GM12878 (cell line): Measurements from ENCODE around the gene FITM1. TPM values are rescaled to one million over a fixed set of nuclear protein-coding genes. Genes with fewer than 3 reads are reported as not detected.

Experiments used
- ATAC-seq: fragments of 200-7000 bp; cut with Tn5 transposase; 3 replicates; pipeline ENCODE4 v1.9.1; 2020; ENCODE audit warnings: mild to moderate bottlenecking, moderate library complexity
- BruUV-seq: library from RNA; stranded (reverse); fragments of 400-500 nt; replicated peaks from 2 replicates; lab custom pipeline; 2021; lab: Mats Ljungman, UMichigan
- CTCF ChIA-PET: fragments of 300-600 bp; sonication (Branson Sonifier 250); formaldehyde crosslinking; extraction: SDS; loops from one replicate; lab custom pipeline; 2021; ENCODE audit warnings: inconsistent platforms; lab: Yijun Ruan, JAX
- POLR2A ChIA-PET: fragments of 350-600 bp; formaldehyde crosslinking; extraction: SDS; loops from one replicate; lab custom pipeline; 2021; ENCODE audit warnings: inconsistent platforms; lab: Charles Lee
- RAD21 ChIA-PET: fragments of 300-600 bp; sonication (Branson Sonifier 250); formaldehyde crosslinking; loops from one replicate; lab custom pipeline; 2023; ENCODE audit warnings: antibody characterized with exemption; ENCODE audit not compliant: unreplicated experiment; lab: Charles Lee
- SMC1A ChIA-PET: fragments of 300-600 bp; sonication (Branson Sonifier 250); formaldehyde crosslinking; loops from one replicate; lab custom pipeline; 2023; ENCODE audit not compliant: unreplicated experiment, uncharacterized antibody; lab: Charles Lee
- DNase-seq: peaks from one replicate; pipeline ENCODE4 v3.0.0-alpha.2; 2011; ENCODE audit warnings: low read depth, low spot score
- FAIRE-seq: peaks from 3 replicates; lab custom pipeline; 2011; peaks lifted over from hg19 to GRCh38; lab: Jason Lieb, UNC
- H2AFZ ChIP-seq: 2 replicates; pipeline ENCODE4 v1.6.0; 2011; ENCODE audit warnings: low read depth, low read length, control low read depth; ENCODE audit not compliant: control insufficient read depth
- H3K27ac ChIP-seq: 2 replicates; pipeline ENCODE4 v1.5.1; 2011; ENCODE audit warnings: control low read depth; ENCODE audit not compliant: control insufficient read depth, insufficient read depth
- H3K27me3 ChIP-seq, 2 experiments: replicated peaks in 1 of 2; 2 replicates each; pipeline versions ENCODE4 v1.6.0 to v1.6.1; 2011; ENCODE audit warnings: low read length in 1 of 2; ENCODE audit not compliant: control insufficient read depth in 2 of 2, insufficient read depth in 2 of 2
- H3K36me3 ChIP-seq, 2 experiments: 2 replicates each; pipeline ENCODE4 v1.5.1; 2011; ENCODE audit warnings: low read length in 1 of 2; ENCODE audit not compliant: control insufficient read depth in 2 of 2, insufficient read depth in 2 of 2
- H3K4me1 ChIP-seq: 2 replicates; pipeline ENCODE4 v1.6.1; 2011; ENCODE audit warnings: mild to moderate bottlenecking, low read length, moderate library complexity, mixed read lengths; ENCODE audit not compliant: control insufficient read depth, insufficient read depth
- H3K4me2 ChIP-seq: 2 replicates; pipeline ENCODE4 v1.6.0; 2011; ENCODE audit warnings: control low read depth; ENCODE audit not compliant: control insufficient read depth, insufficient read depth
- H3K4me3 ChIP-seq: fragments of 200-600 bp; sonication (generic); 2 replicates; pipeline ENCODE4 v1.5.1; 2016
- H3K79me2 ChIP-seq: 2 replicates; pipeline ENCODE4 v1.6.0; 2011; ENCODE audit warnings: low read length; ENCODE audit not compliant: control insufficient read depth, insufficient read depth
- H3K9ac ChIP-seq: 2 replicates; pipeline ENCODE4 v1.8.0; 2011; ENCODE audit warnings: low read length, control low read depth, mixed read lengths; ENCODE audit not compliant: control insufficient read depth, insufficient read depth
- H3K9me3 ChIP-seq: replicated peaks from 3 replicates; pipeline ENCODE4 v1.5.1; 2011; ENCODE audit warnings: mild to moderate bottlenecking, low read length; ENCODE audit not compliant: control insufficient read depth, insufficient read depth
- H4K20me1 ChIP-seq: 2 replicates; pipeline ENCODE4 v1.6.0; 2011; ENCODE audit not compliant: control insufficient read depth, insufficient read depth
- ATF7 ChIP-seq: fragments of 450-650 bp; IDR thresholded peaks from 2 replicates; pipeline ENCODE4 v1.6.1; 2016; ENCODE audit warnings: low read depth, mild to moderate bottlenecking
- BACH1 ChIP-seq: fragments of 450-650 bp; IDR thresholded peaks from 2 replicates; pipeline ENCODE4 v1.6.1; 2017; ENCODE audit warnings: mild to moderate bottlenecking, borderline replicate concordance
- E2F4 ChIP-seq: IDR thresholded peaks from 2 replicates; pipeline ENCODE4 v1.6.1; 2012; ENCODE audit warnings: low read depth, low read length, improper control_type of control experiment
- EED ChIP-seq: sonication (generic); IDR thresholded peaks from 2 replicates; pipeline ENCODE4 v1.6.1; 2016; ENCODE audit warnings: antibody characterized with exemption, low read depth
- HCFC1 ChIP-seq: fragments of 150-350 bp; IDR thresholded peaks from 2 replicates; pipeline ENCODE4 v1.6.1; 2014; ENCODE audit warnings: low read length
- IKZF2 ChIP-seq, 2 experiments: fragments of 450-650 bp; IDR thresholded peaks; 2 replicates each; pipeline ENCODE4 v1.6.1; 2017; ENCODE audit warnings: mild to moderate bottlenecking in 2 of 2, moderate library complexity in 2 of 2
- IRF4 ChIP-seq: IDR thresholded peaks from 2 replicates; pipeline ENCODE4 v1.6.1; 2011; ENCODE audit warnings: low read depth, low read length
- KDM1A ChIP-seq: fragments of 200-600 bp; sonication (generic); IDR thresholded peaks from 2 replicates; pipeline ENCODE4 v1.6.1; 2016; ENCODE audit warnings: borderline replicate concordance
- NFYA ChIP-seq: IDR thresholded peaks from 2 replicates; pipeline ENCODE4 v1.6.1; 2011; ENCODE audit warnings: low read depth, mild to moderate bottlenecking, low read length, improper control_type of control experiment, borderline replicate concordance
- RFX5 ChIP-seq: IDR thresholded peaks from 2 replicates; pipeline ENCODE4 v1.6.1; 2011; ENCODE audit warnings: low read depth, low read length, improper control_type of control experiment
- SKIL ChIP-seq: fragments of 450-650 bp; IDR thresholded peaks from 2 replicates; pipeline ENCODE4 v1.6.1; 2017; ENCODE audit warnings: mild to moderate bottlenecking, low read depth, inconsistent platforms; ENCODE audit not compliant: poor library complexity, severe bottlenecking
- USF1 ChIP-seq: IDR thresholded peaks from 2 replicates; pipeline ENCODE4 v1.6.1; 2011; ENCODE audit warnings: borderline replicate concordance, low read depth, mild to moderate bottlenecking, moderate library complexity, mixed read lengths, low read length; ENCODE audit not compliant: insufficient read depth; ENCODE audit errors: extremely low read length
- YBX1 ChIP-seq: fragments of 450-650 bp; IDR thresholded peaks from 2 replicates; pipeline ENCODE4 v1.6.1; 2016; ENCODE audit warnings: antibody characterized with exemption
- ZNF274 ChIP-seq: IDR thresholded peaks from one replicate; pipeline ENCODE4 v1.8.0; 2011; ENCODE audit not compliant: insufficient read length, insufficient read depth
- WGBS: methylation state at CpG from one replicate; pipeline ENCODE4 v1.1.6; 2016; ENCODE audit warnings: low lambda C conversion rate; ENCODE audit not compliant: insufficient replicate concordance, insufficient coverage; ENCODE audit errors: missing lambda C conversion rate; 5-methylcytosine and 5-hydroxymethylcytosine counted together
- in situ Hi-C: fragments of 300-500 bp; cut with MboI; formaldehyde crosslinking; loops from 9 replicates; pipeline ENCODE4 v1.14.3; 2018; ENCODE audit warnings: mixed read lengths
- intact Hi-C: fragments of 100-400 bp; cut with micrococcal nuclease; formaldehyde crosslinking; loops from one replicate; pipeline ENCODE4 v1.14.2; 2022; ENCODE audit not compliant: unreplicated experiment
- polyA plus RNA-seq, 11 experiments: library from polyadenylated mRNA; depleted of rRNA in 4 of 11; unstranded in 6 of 11; stranded (reverse) in 5 of 11; fragments of >200 nt; fragmentation: Nextera tagmentation in 4 of 11; fragmentation: Illumina TruSeq in 1 of 11; extraction: Ambion mirVana in 4 of 11; extraction: Trizol in 1 of 11; gene quantifications; 1 replicate in 1 of 11; 2 replicates in 10 of 11; pipeline versions ENCODE4 v1.2.1 to v1.2.3, GENCODE V29; 2011 to 2016; ENCODE audit warnings: inconsistent platforms in 2 of 11, missing spikeins in 2 of 11, low read depth in 1 of 11
- total RNA-seq, 4 experiments: library from RNA; depleted of rRNA in 3 of 4; stranded (reverse); fragments of >200 nt in 3 of 4; fragmentation: Illumina TruSeq in 1 of 4; extraction: Trizol in 1 of 4; gene quantifications; 2 replicates each; pipeline versions ENCODE4 v1.2.1 to v1.2.3, GENCODE V29; 2013 to 2021

FITM1 gene
- total and polyA plus RNA-seq, 10 of the 15 experiments (the other 5 are each of a cell fraction or from before 2014, with no cell fraction given): 0.11 to 1.9 (median 0.45) TPM; not detected in 2

- no peak for TF ChIP-seq SKIL
- peak; percentile 68; the same call in 1 of the 2 replicates for TF ChIP-seq BACH1
- no peak for TF ChIP-seq IRF4
Observed at GRCh38 chr14:24171422-24172260, 41.2 kb downstream of the FITM1 start, which contains the start of gene REC8 (continued).

GRCh38 chr14:24172261-24172860 is 41.9 kb downstream of the FITM1 start:
- Histone ChIP-seq H3K27ac (peak overlapping the region; percentile 68), H3K4me2 (peak overlapping the region; percentile 68), H2AFZ (no peak overlapping the region; the same call in 1 of the 2 replicates), H3K36me3 (peaks cover 2 to 11% of the 10 kb centered on the region in 2 experiments; a peak in 3 of 4 replicates), H3K4me1 (no peaks in the 10 kb centered on the region)
- RAD21 ChIA-PET: interaction anchor here (1.0 kb wide), 1 partner anchor 11 kb away, joined by 4 read pairs; the partner anchor contains the start of gene IRF9
- DNase-seq: no peak
- in situ Hi-C loops: no loop called here
- no TSS peak for BruUV-seq
- SMC1A ChIA-PET: interaction anchor here (0.7 kb wide), 1 partner anchor 64 kb away, joined by 3 read pairs; no protein-coding TSS in a partner anchor
- TF ChIP-seq RFX5: no peak
- no peak for TF ChIP-seq ZNF274
- TF ChIP-seq IKZF2 (IDR thresholded peaks at IDR 0.05): 0 out of 4 replicates have a peak, but pooled peaks of 1 of the 2 experiments have one; percentile 24
- TF ChIP-seq USF1: peak; percentile 61
- TF ChIP-seq E2F4: no peak
- TF ChIP-seq KDM1A: no peak
- no peak for TF ChIP-seq NFYA
- TF ChIP-seq ATF7: no peak
- no peak for TF ChIP-seq EED
- TF ChIP-seq YBX1: no peak
- TF ChIP-seq HCFC1: no peak
- TF ChIP-seq, all 136 proteins: peak for 2
- ATAC-seq (peak; percentile 9; the same call in 1 of the 3 replicates), FAIRE-seq (no peak)
- Histone ChIP-seq H4K20me1 (no peaks in the 10 kb centered on the region), H3K9ac (peak overlapping the region; percentile 69), H3K27me3 (no peaks in the 10 kb centered on the region), H3K9me3 (no peaks in the 10 kb centered on the region), H3K79me2 (peaks cover 6% of the 10 kb centered on the region), H3K4me3 (peak overlapping the region; percentile 62)
- POLR2A ChIA-PET: interaction anchor here (1.9 to 2.8 kb wide), 3 partner anchors 12 to 25 kb away, joined by 7 to 11 read pairs (median 8); partner anchors contain the start of genes IPO4, IRF9 and RNF31
- WGBS: 35% methylated on average over 28 of the region's 30 CpGs
- intact Hi-C loops: no loop called here
- CTCF ChIA-PET: interaction anchor here (1.1 to 2.2 kb wide), 4 partner anchors 43 to 161 kb away, joined by 3 to 6 read pairs (median 3); partner anchors contain the start of genes DHRS1, MDP1 and NOP9
